KMS-11 (cell line): ENCODE results near the gene CLDN16.
A peak's percentile ranks its signal among the peaks of the same experiment; 100 is the strongest.

Source experiments
- H2AFZ ChIP-seq: fragments of 200-600 bp; sonication (generic); 2 replicates; pipeline ENCODE4 v1.6.1; 2016; ENCODE audit warnings: antibody characterized with exemption, mixed run types, low read depth
- H3K27ac ChIP-seq: fragments of 200-600 bp; sonication (generic); 2 replicates; pipeline ENCODE4 v1.6.1; 2016; ENCODE audit warnings: mild to moderate bottlenecking, mixed run types
- H3K27me3 ChIP-seq: fragments of 200-600 bp; sonication (generic); 2 replicates; pipeline ENCODE4 v1.6.1; 2017; ENCODE audit warnings: mild to moderate bottlenecking, low read depth, mixed run types, moderate library complexity; ENCODE audit not compliant: insufficient read depth
- H3K36me3 ChIP-seq: fragments of 200-600 bp; sonication (generic); 2 replicates; pipeline ENCODE4 v1.6.1; 2017; ENCODE audit warnings: mild to moderate bottlenecking, mixed run types; ENCODE audit not compliant: insufficient read depth
- H3K4me1 ChIP-seq: fragments of 200-600 bp; sonication (generic); 2 replicates; pipeline ENCODE4 v1.6.1; 2016; ENCODE audit warnings: mild to moderate bottlenecking, low read depth, mixed run types; ENCODE audit not compliant: poor library complexity, severe bottlenecking
- H3K4me2 ChIP-seq: fragments of 200-600 bp; sonication (generic); 2 replicates; pipeline ENCODE4 v1.7.0; 2016; ENCODE audit warnings: mild to moderate bottlenecking, mixed run types
- H3K4me3 ChIP-seq: fragments of 200-600 bp; sonication (generic); IDR thresholded peaks from 2 replicates; pipeline ENCODE4 v1.6.1; 2017; ENCODE audit warnings: low read depth, low read length, mixed read lengths; ENCODE audit not compliant: insufficient read depth
- H3K79me2 ChIP-seq: fragments of 200-600 bp; sonication (generic); 2 replicates; pipeline ENCODE4 v1.6.1; 2016; ENCODE audit warnings: low read depth, mixed run types; ENCODE audit not compliant: insufficient read depth
- H3K9ac ChIP-seq: fragments of 200-600 bp; sonication (generic); 2 replicates; pipeline ENCODE4 v1.6.1; 2016; ENCODE audit warnings: mild to moderate bottlenecking, mixed run types
- H4K20me1 ChIP-seq: fragments of 200-600 bp; sonication (generic); 2 replicates; pipeline ENCODE4 v1.6.1; 2016; ENCODE audit warnings: mild to moderate bottlenecking, mixed run types; ENCODE audit not compliant: insufficient read depth
- CTCF ChIP-seq: fragments of 200-600 bp; sonication (generic); conservative IDR thresholded peaks from 2 replicates; pipeline ENCODE4 v1.6.1; 2017; ENCODE audit warnings: low read depth, mild to moderate bottlenecking, antibody characterized with exemption, low read length, moderate library complexity, mixed read lengths

CLDN16 gene

DNA sequence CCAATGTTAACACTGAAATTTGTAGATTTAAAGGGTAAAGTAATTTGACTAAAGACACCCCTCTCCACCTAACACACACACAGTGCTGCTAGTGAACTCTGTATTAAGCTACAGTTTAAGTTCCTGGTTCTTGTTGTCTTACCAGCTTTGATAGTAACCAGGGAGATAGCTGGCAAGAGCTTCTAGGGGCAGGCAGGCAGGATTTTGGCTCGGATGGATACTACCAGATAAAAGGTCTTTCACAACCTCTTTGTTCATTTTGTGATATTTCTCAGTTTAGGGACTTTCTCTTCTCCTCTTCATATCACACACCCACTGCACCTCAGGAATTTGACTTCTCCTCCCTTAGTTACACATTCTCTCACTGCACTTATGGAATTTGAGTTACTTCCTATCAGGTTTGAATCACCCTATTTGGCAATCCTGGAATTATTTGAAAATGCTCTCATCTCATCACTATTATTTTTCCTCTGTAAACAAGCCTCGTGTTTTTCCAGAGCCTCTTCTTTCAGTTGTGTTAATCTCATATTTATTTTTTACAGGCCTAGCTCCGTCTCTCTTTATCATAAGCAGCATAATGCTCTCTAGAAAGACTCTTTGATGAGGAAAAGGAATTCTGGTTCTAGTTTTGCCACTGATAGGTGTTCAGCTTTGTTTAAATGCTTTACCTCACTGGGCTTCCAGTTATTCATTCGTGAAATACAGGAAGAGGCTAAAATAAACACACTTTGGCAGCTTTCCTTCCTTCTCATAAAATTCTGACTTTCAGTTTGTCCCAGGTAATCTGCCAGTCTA lies 42.7 kb upstream of the CLDN16 start:
- H3K4me2 ChIP-seq: no peak overlapping the region
- no peaks in the 10 kb centered on the region for H4K20me1 ChIP-seq
- H3K4me1 ChIP-seq: no peaks in the 10 kb centered on the region
- H3K9ac ChIP-seq: no peak overlapping the region
- H3K27ac ChIP-seq: no peak overlapping the region
- H3K36me3 ChIP-seq: no peaks in the 10 kb centered on the region
- no peaks in the 10 kb centered on the region for H3K79me2 ChIP-seq
- 0 out of 2 replicates have a peak overlapping the region, but pooled peaks have one; percentile 20 for H2AFZ ChIP-seq
- TF ChIP-seq CTCF: no peak
- no peaks in the 10 kb centered on the region for H3K27me3 ChIP-seq
- H3K4me3 ChIP-seq: no peak overlapping the region

- no peak overlapping the region for H3K4me3 ChIP-seq
- no peaks in the 10 kb centered on the region for H3K27me3 ChIP-seq
- H3K9ac ChIP-seq: no peak overlapping the region
- H3K79me2 ChIP-seq: no peaks in the 10 kb centered on the region
- H4K20me1 ChIP-seq: no peaks in the 10 kb centered on the region
- TF ChIP-seq CTCF: no peak
- H2AFZ ChIP-seq: no peak overlapping the region
- H3K4me1 ChIP-seq: no peaks in the 10 kb centered on the region
- H3K36me3 ChIP-seq: no peaks in the 10 kb centered on the region
- no peak overlapping the region for H3K27ac ChIP-seq
- H3K4me2 ChIP-seq: no peak overlapping the region
Measured at GRCh38 chr3:190345878-190346277, 42.1 kb upstream of the CLDN16 start.

- H3K9ac ChIP-seq: no peak overlapping the region
- no peak overlapping the region for H3K4me3 ChIP-seq
- TF ChIP-seq CTCF: no peak
- H3K4me2 ChIP-seq: no peak overlapping the region
- H3K79me2 ChIP-seq: no peaks in the 10 kb centered on the region
- no peaks in the 10 kb centered on the region for H3K27me3 ChIP-seq
- no peaks in the 10 kb centered on the region for H3K36me3 ChIP-seq
- H4K20me1 ChIP-seq: no peaks in the 10 kb centered on the region
- no peak overlapping the region for H3K27ac ChIP-seq
- H2AFZ ChIP-seq: no peak overlapping the region
- no peaks in the 10 kb centered on the region for H3K4me1 ChIP-seq
Measured at GRCh38 chr3:190346541-190346940, 41.4 kb upstream of the CLDN16 start.

GRCh38 chr3:190352861-190353457 lies 35.0 kb upstream of the CLDN16 start:
- 0 out of 2 replicates have a peak overlapping the region, but pooled peaks have one; percentile 10 for H3K4me2 ChIP-seq
- H3K27ac ChIP-seq: no peak overlapping the region
- H3K27me3 ChIP-seq: no peaks in the 10 kb centered on the region
- H2AFZ ChIP-seq: no peak overlapping the region
- H4K20me1 ChIP-seq: no peaks in the 10 kb centered on the region
- TF ChIP-seq CTCF: no peak
- H3K36me3 ChIP-seq: no peaks in the 10 kb centered on the region
- H3K79me2 ChIP-seq: no peaks in the 10 kb centered on the region
- H3K9ac ChIP-seq: no peak overlapping the region
- H3K4me1 ChIP-seq: peaks cover 20% of the 10 kb centered on the region
- H3K4me3 ChIP-seq: no peak overlapping the region
